Ascending aorta (tissue), 2 donors: ENCODE measurements around the gene COL15A1. TPM values are rescaled to one million over a fixed set of nuclear protein-coding genes. Genes with fewer than 3 reads are reported as not detected.
A peak's percentile ranks its signal among the peaks of the same experiment; 100 is the strongest.

Experiments
- DNase-seq, 2 donors: peaks; one replicate each; pipeline ENCODE4 v3.0.0-alpha.2; 2019; ENCODE audit warnings: low spot score in 2 of 2
- H3K27ac ChIP-seq, 2 donors: fragments of 200-600 bp; sonication (generic); one replicate each; pipeline ENCODE4 v1.5.1; 2016 to 2017; ENCODE audit warnings: mild to moderate bottlenecking in 1 of 2
- H3K27me3 ChIP-seq: fragments of 200-600 bp; sonication (generic); one replicate; pipeline ENCODE4 v1.5.1; 2017
- H3K36me3 ChIP-seq, 2 donors: fragments of 200-600 bp; sonication (generic); one replicate each; pipeline ENCODE4 v1.5.1; 2016
- H3K4me1 ChIP-seq, 2 donors: fragments of 200-600 bp; sonication (generic); one replicate each; pipeline ENCODE4 v1.5.1; 2016 to 2017; ENCODE audit warnings: mild to moderate bottlenecking in 1 of 2
- H3K4me3 ChIP-seq, 2 donors: fragments of 200-600 bp; sonication (generic); one replicate each; pipeline ENCODE4 v1.5.1; 2016 to 2017; ENCODE audit warnings: mild to moderate bottlenecking in 1 of 2
- H3K9me3 ChIP-seq, 2 donors: fragments of 200-600 bp; sonication (generic); one replicate each; pipeline ENCODE4 v1.5.1; 2016
- intact Hi-C: fragments of 100-400 bp; cut with DNase I; formaldehyde crosslinking; loops from one replicate; pipeline ENCODE4 v1.15.1; 2023
- total RNA-seq: library from RNA; depleted of rRNA; stranded (reverse); fragments of >200 nt; gene quantifications from one replicate; pipeline ENCODE4 v1.1.0, GENCODE V29; 2016
- TF ChIP-seq, protein P1 (sequence below), 3 experiments: fragments of 200-600 bp in 2 of 3; fragments of 450-650 bp in 1 of 3; sonication (generic) in 2 of 3; IDR thresholded peaks; one replicate each; pipeline ENCODE4 v1.5.1; 2016 to 2019; ENCODE audit warnings: antibody characterized with exemption in 3 of 3, mild to moderate bottlenecking in 1 of 3, moderate library complexity in 1 of 3

Gene COL15A1
- total RNA-seq, 1 donor from 2014 or later: 58.6 TPM

DNA sequence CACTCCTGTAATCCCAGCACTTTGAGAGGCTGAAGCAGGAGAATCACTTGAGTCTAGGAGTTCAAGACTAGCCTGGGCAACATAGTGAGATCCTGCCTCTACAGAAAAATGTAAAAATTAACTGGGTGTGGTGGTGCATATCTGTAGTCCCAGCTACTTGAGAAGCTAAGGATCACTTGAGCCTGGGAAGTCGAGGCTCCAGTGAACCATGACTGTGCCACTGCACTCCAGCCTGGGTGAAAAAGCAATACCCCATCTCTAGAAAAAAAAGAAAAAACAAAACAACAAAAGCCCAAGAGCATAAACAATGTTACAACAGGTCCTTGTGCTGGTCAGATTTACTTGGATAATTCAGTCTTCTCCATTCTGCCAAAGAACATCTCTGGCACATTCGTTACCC lies 116.9 kb downstream of the COL15A1 start:
- Histone ChIP-seq H3K4me3 (no peak overlapping the region), H3K36me3 (no peaks in the 10 kb centered on the region), H3K27me3 (no peaks in the 10 kb centered on the region), H3K4me1 (no peaks in the 10 kb centered on the region), H3K27ac (no peak overlapping the region), H3K9me3 (no peaks in the 10 kb centered on the region)
- DNase-seq: no peak
- TF ChIP-seq, protein P1, sequence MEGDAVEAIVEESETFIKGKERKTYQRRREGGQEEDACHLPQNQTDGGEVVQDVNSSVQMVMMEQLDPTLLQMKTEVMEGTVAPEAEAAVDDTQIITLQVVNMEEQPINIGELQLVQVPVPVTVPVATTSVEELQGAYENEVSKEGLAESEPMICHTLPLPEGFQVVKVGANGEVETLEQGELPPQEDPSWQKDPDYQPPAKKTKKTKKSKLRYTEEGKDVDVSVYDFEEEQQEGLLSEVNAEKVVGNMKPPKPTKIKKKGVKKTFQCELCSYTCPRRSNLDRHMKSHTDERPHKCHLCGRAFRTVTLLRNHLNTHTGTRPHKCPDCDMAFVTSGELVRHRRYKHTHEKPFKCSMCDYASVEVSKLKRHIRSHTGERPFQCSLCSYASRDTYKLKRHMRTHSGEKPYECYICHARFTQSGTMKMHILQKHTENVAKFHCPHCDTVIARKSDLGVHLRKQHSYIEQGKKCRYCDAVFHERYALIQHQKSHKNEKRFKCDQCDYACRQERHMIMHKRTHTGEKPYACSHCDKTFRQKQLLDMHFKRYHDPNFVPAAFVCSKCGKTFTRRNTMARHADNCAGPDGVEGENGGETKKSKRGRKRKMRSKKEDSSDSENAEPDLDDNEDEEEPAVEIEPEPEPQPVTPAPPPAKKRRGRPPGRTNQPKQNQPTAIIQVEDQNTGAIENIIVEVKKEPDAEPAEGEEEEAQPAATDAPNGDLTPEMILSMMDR (IDR thresholded peaks at IDR 0.05): no peak
- intact Hi-C loops: no loop called here

DNA sequence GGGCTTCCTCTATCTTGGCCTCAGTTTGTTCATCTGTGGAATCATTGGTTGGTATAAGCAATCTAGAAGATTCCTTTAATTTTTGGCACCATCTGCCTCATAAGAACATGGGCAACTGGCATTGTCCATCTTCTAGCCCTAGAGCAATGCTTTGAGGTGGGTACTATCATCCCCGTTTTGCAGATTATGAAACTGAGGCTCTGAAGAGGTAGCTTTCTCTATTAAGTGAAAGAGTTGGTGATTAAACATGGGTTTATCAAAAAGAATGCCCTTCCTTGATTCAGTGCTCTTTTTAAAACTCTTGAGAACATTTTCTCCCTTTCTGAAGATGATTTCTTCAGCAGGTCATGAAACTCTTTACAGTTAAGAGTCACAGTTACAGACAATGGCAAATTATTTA lies 118.8 kb downstream of the COL15A1 start:
- H3K9me3 ChIP-seq: no peaks in the 10 kb centered on the region
- no peak overlapping the region for H3K4me3 ChIP-seq
- H3K4me1 ChIP-seq: no peaks in the 10 kb centered on the region
- intact Hi-C loops: no loop called here
- no peak overlapping the region for H3K27ac ChIP-seq
- TF ChIP-seq, protein P1 (IDR thresholded peaks at IDR 0.05): no peak
- DNase-seq: no peak
- no peaks in the 10 kb centered on the region for H3K27me3 ChIP-seq
- no peaks in the 10 kb centered on the region for H3K36me3 ChIP-seq

DNA sequence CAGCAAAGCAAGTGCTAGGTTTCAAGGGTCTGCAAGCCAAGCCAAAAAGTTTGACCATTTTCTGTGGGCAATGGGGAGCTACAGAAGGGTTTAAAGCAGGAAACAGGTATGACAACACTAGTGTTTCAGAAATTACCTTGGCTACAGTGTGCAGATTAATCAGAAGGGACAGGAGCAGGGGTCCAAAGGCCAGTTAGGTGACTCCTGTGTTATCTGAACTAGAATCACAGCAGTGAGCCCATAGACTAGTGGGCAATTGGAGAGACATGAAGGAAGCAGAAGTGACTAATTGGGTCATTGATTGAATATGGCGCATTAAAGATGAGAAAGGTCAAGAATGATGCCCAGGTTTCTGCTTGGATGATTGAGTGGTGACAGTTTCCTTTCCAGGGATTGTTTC lies 119.8 kb downstream of the COL15A1 start:
- intact Hi-C loops: no loop called here

DNA sequence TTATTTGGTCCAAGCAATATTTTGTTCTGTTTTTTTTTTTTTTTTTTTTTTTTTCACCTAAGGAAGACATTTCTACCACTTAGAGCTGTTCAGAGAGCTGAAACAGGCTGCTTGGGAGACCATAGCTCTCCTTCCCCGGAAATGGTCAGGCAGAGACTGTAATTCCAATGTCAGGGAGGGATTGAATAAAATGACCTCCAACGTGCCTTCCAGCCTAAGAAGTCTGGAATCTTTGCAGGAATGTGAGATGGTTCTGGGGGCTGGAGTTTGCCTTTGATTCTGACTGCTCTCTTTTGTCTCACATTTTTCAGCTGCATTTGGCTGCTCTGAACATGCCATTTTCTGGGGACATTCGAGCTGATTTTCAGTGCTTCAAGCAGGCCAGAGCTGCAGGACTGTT lies 122.9 kb downstream of the COL15A1 start:
- TF ChIP-seq, protein P1 (IDR thresholded peaks at IDR 0.05): no peak
- Histone ChIP-seq H3K4me3 (no peak overlapping the region), H3K36me3 (no peaks in the 10 kb centered on the region), H3K27me3 (no peaks in the 10 kb centered on the region), H3K4me1 (peaks cover 0 to 6% of the 10 kb centered on the region in 2 donors), H3K9me3 (no peaks in the 10 kb centered on the region), H3K27ac (no peak overlapping the region)
- intact Hi-C loops: no loop called here
- no peak for DNase-seq

More for the DNA sequence above, 119.8 kb downstream of the COL15A1 start:
- no peaks in the 10 kb centered on the region for H3K27me3 ChIP-seq
- H3K4me1 ChIP-seq: no peaks in the 10 kb centered on the region
- DNase-seq: no peak
- TF ChIP-seq, protein P1 (IDR thresholded peaks at IDR 0.05): no peak
- no peaks in the 10 kb centered on the region for H3K9me3 ChIP-seq
- no peak overlapping the region for H3K4me3 ChIP-seq
- H3K27ac ChIP-seq: no peak overlapping the region
- H3K36me3 ChIP-seq: no peaks in the 10 kb centered on the region

DNA sequence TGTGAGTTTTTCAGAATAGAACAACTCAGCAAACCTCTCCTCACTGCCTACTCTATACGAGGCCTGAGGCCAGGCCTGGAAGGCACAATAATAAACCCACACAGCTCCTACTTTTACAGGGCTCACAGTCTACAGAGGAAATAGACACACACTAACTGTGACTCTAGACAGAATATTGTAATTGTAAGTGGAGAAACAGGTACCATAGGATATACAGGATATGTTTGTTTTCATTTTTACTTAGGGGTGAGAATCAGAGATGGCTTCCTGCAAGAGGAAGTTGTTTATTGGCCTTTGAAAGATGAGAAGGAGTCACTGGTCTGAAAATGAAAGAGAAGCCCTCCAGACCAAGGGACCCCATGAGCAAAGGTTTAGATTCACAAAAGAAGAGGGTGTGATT lies 125.4 kb downstream of the COL15A1 start:
- Histone ChIP-seq H3K36me3 (no peaks in the 10 kb centered on the region), H3K4me3 (no peak overlapping the region), H3K27ac (no peak overlapping the region), H3K4me1 (peaks cover 0 to 6% of the 10 kb centered on the region in 2 donors), H3K9me3 (no peaks in the 10 kb centered on the region), H3K27me3 (no peaks in the 10 kb centered on the region)
- intact Hi-C loops: no loop called here
- TF ChIP-seq, protein P1 (IDR thresholded peaks at IDR 0.05): no peak
- DNase-seq: no peak

DNA sequence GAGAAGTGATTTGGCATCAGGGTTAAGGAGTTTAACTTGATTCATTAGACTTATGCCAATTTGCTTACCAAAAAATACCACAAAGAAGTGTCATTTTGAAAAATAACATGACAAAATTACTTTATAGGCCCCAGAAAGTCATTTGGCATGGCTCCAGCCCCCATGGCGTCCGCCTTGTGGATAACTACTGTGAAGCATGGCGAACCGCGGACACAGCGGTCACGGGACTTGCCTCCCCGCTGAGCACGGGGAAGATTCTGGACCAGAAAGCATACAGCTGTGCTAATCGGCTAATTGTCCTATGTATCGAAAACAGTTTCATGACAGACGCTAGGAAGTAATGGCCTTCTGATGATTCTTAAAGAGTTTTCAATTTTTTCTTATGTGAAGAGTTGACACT lies 125.8 kb downstream of the COL15A1 start:
- Histone ChIP-seq H3K4me3 (no peak overlapping the region), H3K4me1 (peaks cover 0 to 6% of the 10 kb centered on the region in 2 donors), H3K36me3 (no peaks in the 10 kb centered on the region), H3K27ac (peak overlapping the region in 1 of 2 donors; percentile 20), H3K27me3 (no peaks in the 10 kb centered on the region), H3K9me3 (no peaks in the 10 kb centered on the region)
- TF ChIP-seq, protein P1 (IDR thresholded peaks at IDR 0.05): no peak
- intact Hi-C loops: no loop called here
- DNase-seq: no peak
